HG03439 (cell line): Measurements from ENCODE around the gene SLCO3A1.
"Not testable (repeated sequence)": the region's sequence is repeated elsewhere in the genome, so short reads cannot be mapped to it uniquely, and the experiment has no call there.

Experiments used
- ATAC-seq: cut with Tn5 transposase; IDR thresholded peaks from one replicate; pipeline ENCODE4 v1.9.1; 2021; ENCODE audit warnings: mild to moderate bottlenecking, moderate library complexity; ENCODE audit not compliant: unreplicated experiment

Gene SLCO3A1

GRCh38 chr15:91956026-91956723, 102.7 kb downstream of the SLCO3A1 start:
- ATAC-seq = no peak

DNA sequence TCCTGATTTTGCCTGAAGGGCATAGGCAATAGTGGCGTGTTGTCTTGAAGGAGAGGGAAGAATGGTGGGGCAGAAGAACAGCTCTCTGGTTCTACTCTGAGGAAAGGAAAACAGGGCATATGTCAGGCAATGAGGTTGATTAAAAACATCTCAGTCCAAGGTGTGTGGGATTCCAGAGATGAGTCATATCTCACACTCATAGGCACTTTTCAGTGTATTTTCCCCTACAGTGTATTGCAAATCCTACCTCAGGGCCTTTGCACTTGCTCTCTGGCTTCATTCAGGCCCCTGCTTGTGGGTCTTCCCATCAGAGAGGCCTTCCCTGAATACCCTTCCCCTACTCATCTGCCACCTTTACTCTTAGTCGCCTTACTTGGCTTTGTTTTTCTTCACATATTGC, 107.8 kb downstream of the SLCO3A1 start:
- ATAC-seq = no peak

DNA sequence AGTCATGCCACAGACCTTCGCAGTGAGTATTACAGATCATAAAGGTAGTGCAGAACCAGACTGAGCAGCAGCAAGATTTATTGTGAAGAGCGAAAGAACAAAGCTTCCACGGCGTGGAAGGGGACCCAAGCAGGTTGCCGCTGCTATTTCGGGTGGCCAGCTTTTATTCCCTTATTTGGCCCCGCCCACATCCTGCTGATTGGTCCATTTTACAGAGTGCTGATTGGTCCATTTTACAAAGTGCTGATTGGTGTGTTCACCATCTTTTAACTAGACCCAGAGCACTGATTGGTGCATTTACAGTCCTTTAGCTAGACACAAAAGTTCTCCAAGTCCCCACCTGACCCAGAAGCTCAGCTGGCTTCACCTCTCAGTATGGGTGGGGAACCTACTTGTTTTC, 110.2 kb downstream of the SLCO3A1 start:
- ATAC-seq = not testable (repeated sequence)

DNA sequence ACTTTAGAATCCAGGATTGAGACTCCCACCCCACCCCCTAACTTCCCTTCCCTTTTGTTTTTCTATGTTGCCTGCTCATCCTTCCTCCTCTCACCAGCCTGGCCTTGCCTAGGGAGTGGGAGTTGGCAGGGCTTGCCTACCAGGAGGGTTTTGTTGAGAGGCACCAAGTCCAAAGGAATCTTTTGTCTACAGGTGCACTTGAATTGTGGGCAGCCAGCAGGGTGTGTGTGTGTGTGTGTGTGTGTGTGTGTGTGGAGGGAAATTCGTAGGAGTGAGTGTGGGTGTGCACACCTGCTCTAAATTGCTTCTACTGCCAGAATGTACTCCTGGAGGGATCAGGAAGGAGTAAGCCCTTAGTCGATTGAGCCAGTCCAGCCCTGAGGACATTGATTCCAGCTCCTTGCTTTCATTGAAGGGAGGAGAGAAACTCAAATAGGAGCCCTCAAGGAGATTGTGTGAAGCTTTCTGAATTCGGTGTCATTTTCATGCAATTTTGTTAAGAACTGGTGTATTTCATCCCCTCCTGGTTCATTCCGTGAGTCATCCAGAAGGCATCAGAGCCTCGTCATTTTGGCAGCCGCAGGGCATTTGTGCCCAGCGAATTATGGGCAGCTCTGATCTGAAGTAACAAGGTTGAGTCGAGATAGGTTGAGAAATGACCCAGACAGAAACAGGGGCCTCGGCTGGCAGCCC, 112.1 kb downstream of the SLCO3A1 start:
- no peak for ATAC-seq

DNA sequence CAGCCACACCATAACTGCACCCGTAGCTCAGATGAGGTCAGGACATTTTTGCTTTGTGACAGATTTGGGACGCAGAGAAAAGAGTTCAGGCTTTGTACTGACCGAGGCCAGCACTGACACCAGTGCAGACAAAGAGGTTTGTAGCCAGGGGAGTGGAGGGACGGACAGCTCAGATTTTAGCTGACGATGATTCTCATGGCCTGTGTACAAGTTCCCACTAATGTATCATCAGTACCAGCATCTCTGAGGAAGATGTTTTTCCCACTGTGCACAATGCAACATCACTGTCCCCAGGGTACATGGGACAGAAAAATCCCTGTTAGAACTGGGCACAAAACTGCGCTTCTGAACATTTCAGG, 112.7 kb downstream of the SLCO3A1 start:
- ATAC-seq = no peak

- ATAC-seq = no peak
Measured at GRCh38 chr15:91967935-91968606, 114.6 kb downstream of the SLCO3A1 start.

GRCh38 chr15:91968610-91969009, 115.1 kb downstream of the SLCO3A1 start:
- no peak for ATAC-seq

GRCh38 chr15:91970142-91970541, 116.6 kb downstream of the SLCO3A1 start:
- ATAC-seq = no peak

DNA sequence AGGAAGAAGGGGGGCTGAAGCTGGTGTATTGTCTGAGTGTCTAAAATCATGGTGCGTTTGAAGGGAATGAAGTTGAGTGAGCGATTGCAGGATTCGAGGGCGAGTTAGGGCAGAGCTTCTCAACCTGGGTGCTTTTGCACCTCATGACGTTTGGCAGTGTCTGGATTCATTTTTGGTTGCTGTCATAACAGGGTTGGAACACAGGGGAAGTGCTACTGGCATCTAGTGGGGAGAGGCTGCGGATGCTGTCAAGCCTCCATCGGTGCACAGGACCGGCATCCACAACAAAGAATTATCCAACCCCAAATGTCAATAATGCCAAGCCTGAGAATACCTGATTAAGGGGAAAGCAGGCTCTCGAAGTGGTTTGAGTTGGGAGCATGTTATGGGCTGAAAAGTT, 120.0 kb downstream of the SLCO3A1 start:
- ATAC-seq = no peak

- ATAC-seq = no peak
Measured at GRCh38 chr15:91974321-91974720, 120.8 kb downstream of the SLCO3A1 start.

- ATAC-seq = no peak
Measured at GRCh38 chr15:91975241-91975978, 121.9 kb downstream of the SLCO3A1 start.

DNA sequence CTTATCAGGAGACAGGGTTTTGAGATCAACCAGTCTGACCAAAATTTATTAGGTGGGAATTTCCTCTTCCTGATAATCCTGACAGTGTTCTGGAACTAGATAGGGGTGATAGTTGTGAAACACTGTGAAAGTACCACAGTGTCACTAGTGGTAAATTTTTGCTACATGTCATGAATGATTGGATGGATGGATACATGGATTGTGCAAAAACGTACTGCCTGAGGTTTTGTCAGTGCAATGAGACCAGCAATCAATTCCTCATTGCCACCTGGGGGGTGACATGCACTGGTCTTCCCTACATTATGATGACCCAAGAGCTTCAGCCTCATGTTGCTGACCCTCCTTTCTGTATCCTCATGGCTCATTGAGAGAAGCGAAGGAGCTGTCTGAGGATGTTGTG, 123.5 kb downstream of the SLCO3A1 start:
- ATAC-seq = no peak

- ATAC-seq = no peak
Measured at GRCh38 chr15:91980502-91981267, 127.2 kb downstream of the SLCO3A1 start.

DNA sequence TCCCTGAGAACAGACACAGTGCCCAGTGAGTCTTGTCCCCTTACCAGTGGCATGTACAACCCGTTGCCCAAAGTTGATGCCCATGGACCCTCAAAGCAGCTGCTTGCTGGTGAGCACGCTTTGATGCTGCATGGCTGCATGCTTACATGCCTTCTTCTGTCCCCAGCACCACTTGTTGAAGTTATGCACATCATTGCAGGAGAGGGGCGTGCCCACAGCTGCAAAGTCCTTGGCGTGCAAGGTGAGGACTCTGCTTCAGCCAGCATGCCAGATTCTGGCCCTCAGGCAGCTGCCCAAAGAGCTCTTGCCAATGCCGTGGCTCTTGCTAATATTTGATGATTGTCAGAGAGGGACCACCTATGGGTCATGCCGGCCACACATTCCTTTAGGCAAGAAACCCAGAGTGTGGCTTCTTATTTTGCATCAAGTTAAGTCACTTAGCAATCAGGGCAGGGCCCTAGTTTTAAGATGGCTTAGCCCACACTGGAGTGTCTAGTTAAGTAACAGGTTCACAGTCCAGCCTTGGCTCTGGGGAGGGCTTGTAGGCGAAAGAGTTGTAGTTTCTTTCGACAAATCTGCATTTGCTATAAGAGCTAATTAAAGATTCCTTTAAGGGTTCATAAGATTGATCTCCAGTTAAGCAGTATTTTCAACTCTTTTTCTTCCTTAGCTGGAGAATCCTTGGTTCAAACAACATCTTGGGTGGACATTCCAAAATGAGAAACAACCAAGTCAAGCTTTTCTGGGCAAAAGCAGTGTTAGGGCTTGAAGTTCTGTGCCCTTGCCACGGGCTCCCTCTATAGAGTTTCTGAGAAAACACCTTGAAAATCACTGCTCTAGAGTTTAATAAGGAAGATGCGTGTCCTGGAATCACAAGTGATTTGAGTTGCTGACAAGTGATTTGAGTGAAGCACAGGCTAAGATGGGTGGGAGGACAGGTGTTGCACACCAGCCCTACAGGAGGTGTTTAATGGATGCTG, 128.6 kb downstream of the SLCO3A1 start:
- no peak for ATAC-seq

GRCh38 chr15:91983729-91984340, 130.3 kb downstream of the SLCO3A1 start:
- no peak for ATAC-seq

DNA sequence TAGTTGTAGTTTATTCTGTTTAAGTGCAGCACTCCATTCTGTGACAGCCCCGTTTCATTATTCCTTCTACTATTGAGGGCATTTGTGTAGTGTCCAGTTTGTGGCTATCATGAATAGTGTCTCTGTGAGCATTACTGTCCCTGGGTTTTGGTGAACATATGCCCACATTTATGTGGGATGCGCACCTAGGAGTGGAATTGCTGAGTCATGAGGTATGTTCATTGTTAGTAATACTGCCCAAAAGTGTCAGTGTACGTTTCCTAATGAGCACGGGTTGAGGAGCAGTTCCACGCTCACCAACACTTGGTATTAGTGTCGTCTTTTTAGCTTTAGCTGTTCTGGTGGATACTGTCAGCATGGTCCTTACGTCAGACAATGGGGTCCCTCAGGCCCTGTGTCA, 131.8 kb downstream of the SLCO3A1 start:
- no peak for ATAC-seq

GRCh38 chr15:91988071-91988470, 134.6 kb downstream of the SLCO3A1 start:
- ATAC-seq = no peak

- no peak for ATAC-seq
Measured at GRCh38 chr15:91988655-91989054, 135.1 kb downstream of the SLCO3A1 start.

GRCh38 chr15:91989821-91990220, 136.3 kb downstream of the SLCO3A1 start:
- ATAC-seq = no peak
